Suprapubic skin (tissue), 4 donors: ENCODE measurements around the gene SENP7. TPM values are rescaled to one million over a fixed set of nuclear protein-coding genes. Genes with fewer than 3 reads are reported as not detected.

Experiments used
- DNase-seq, 2 donors: peaks; one replicate each; pipeline ENCODE4 v3.0.0-alpha.2; 2019; ENCODE audit warnings: low spot score in 2 of 2
- H3K27ac ChIP-seq: fragments of 200-600 bp; sonication (generic); one replicate; pipeline ENCODE4 v1.5.1; 2019
- H3K27me3 ChIP-seq: fragments of 200-600 bp; sonication (generic); one replicate; pipeline ENCODE4 v1.5.1; 2019
- H3K36me3 ChIP-seq: fragments of 200-600 bp; sonication (generic); one replicate; pipeline ENCODE4 v1.5.1; 2019
- H3K4me1 ChIP-seq: fragments of 200-600 bp; sonication (generic); one replicate; pipeline ENCODE4 v1.5.1; 2019
- H3K4me3 ChIP-seq: fragments of 200-600 bp; sonication (generic); one replicate; pipeline ENCODE4 v1.5.1; 2019; ENCODE audit warnings: mild to moderate bottlenecking
- H3K9me3 ChIP-seq: fragments of 200-600 bp; sonication (generic); one replicate; pipeline ENCODE4 v1.5.1; 2019
- CTCF ChIP-seq, 2 donors: fragments of 200-600 bp in 1 of 2; fragments of 450-650 bp in 1 of 2; sonication (generic) in 1 of 2; IDR thresholded peaks; one replicate each; pipeline ENCODE4 v1.5.1; 2016 to 2019; ENCODE audit warnings: antibody characterized with exemption in 2 of 2, mild to moderate bottlenecking in 1 of 2, moderate library complexity in 1 of 2
- EP300 ChIP-seq: sonication (generic); formaldehyde crosslinking; IDR thresholded peaks from one replicate; pipeline ENCODE4 v1.6.1; 2017; ENCODE audit warnings: antibody characterized with exemption
- POLR2A ChIP-seq, 2 donors: fragments of 450-650 bp; IDR thresholded peaks; one replicate each; pipeline ENCODE4 v1.6.1; 2017; ENCODE audit warnings: antibody characterized with exemption in 2 of 2, mild to moderate bottlenecking in 2 of 2, moderate library complexity in 2 of 2
- POLR2AphosphoS5 ChIP-seq, 3 donors: sonication (generic); formaldehyde crosslinking; IDR thresholded peaks; one replicate each; pipeline ENCODE4 v1.6.1; 2017; ENCODE audit warnings: antibody characterized with exemption in 3 of 3
- WGBS: methylation state at CpG from one replicate; pipeline ENCODE4 v1.1.5; 2018; 5-methylcytosine and 5-hydroxymethylcytosine counted together
- total RNA-seq, 4 donors: library from RNA; depleted of rRNA; stranded (reverse); fragments of >200 nt; gene quantifications; one replicate each; pipeline ENCODE4 v1.1.0, GENCODE V29; 2016

Gene SENP7
- total RNA-seq, 4 donors from 2014 or later: 13.3 to 39.4 (median 15.8) TPM

DNA sequence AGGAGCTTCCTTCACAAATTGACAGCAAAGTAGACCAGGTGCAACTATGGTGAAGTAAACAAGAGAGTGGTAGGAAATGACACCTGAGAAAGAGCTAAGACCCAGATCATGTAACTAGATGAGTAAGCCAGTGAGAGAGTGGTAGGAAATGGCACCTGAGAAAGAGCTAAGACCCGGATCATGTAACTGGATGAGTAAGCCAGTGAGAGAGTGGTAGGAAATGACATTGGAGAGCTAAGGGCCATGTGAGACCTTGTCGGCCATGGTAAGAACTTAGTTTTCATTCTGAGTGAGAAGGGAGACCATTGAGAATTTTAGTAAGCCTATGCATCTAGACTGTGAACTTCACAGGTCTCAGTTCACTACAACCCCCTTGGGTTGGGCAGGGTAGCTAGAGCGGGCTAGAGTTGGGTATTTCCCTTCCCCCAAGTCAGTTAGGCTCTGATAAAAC is 5.4 kb upstream of the SENP7 start:
- H3K27me3 ChIP-seq: peaks cover 20% of the 10 kb centered on the region
- no peak overlapping the region for H3K27ac ChIP-seq
- no peak for DNase-seq
- TF ChIP-seq CTCF (IDR thresholded peaks at IDR 0.05) (no peak), POLR2AphosphoS5 (IDR thresholded peaks at IDR 0.05) (no peak), EP300 (no peak), POLR2A (IDR thresholded peaks at IDR 0.05) (no peak)
- H3K36me3 ChIP-seq: no peaks in the 10 kb centered on the region
- H3K4me3 ChIP-seq: no peak overlapping the region
- H3K9me3 ChIP-seq: no peaks in the 10 kb centered on the region
- H3K4me1 ChIP-seq: peaks cover 10% of the 10 kb centered on the region
- 57% methylated on average over 3 of the region's 3 CpGs for WGBS

GRCh38 chr3:101513419-101513986 is 491 bp upstream of the SENP7 start:
- H3K9me3 ChIP-seq: no peaks in the 10 kb centered on the region
- peaks cover 12% of the 10 kb centered on the region for H3K4me1 ChIP-seq
- peak overlapping the region; percentile 96 for H3K27ac ChIP-seq
- peaks cover 15% of the 10 kb centered on the region for H3K27me3 ChIP-seq
- DNase-seq: no peak
- no peak for TF ChIP-seq EP300
- TF ChIP-seq POLR2AphosphoS5 (IDR thresholded peaks at IDR 0.05): no peak
- TF ChIP-seq CTCF (IDR thresholded peaks at IDR 0.05): no peak
- no peak for TF ChIP-seq POLR2A (IDR thresholded peaks at IDR 0.05)
- H3K36me3 ChIP-seq: no peaks in the 10 kb centered on the region
- peak overlapping the region; percentile 89 for H3K4me3 ChIP-seq
- WGBS: 14% methylated on average over 12 of the region's 12 CpGs

DNA sequence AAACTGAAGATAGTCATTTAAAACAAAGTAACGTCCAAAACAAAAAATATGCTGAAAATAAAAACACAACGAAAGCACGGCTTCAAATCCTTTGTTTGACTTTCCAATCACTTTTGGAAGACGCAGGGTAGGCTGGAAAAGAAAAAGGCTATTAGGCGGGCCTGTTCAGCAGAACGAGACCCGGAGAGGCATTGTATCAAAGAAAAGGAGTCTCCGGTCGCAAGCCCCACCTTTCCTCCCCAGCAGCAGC is 691 bp downstream of the SENP7 start:
- peak overlapping the region; percentile 89 for H3K4me3 ChIP-seq
- peaks cover 12% of the 10 kb centered on the region for H3K4me1 ChIP-seq
- H3K36me3 ChIP-seq: no peaks in the 10 kb centered on the region
- no peaks in the 10 kb centered on the region for H3K9me3 ChIP-seq
- no peak for TF ChIP-seq POLR2A (IDR thresholded peaks at IDR 0.05)
- TF ChIP-seq POLR2AphosphoS5 (IDR thresholded peaks at IDR 0.05): no peak
- TF ChIP-seq CTCF (IDR thresholded peaks at IDR 0.05): no peak
- no peak for TF ChIP-seq EP300
- under 1% methylated on average over 9 of the region's 9 CpGs for WGBS
- peak overlapping the region; percentile 96 for H3K27ac ChIP-seq
- DNase-seq: no peak
- H3K27me3 ChIP-seq: peaks cover 9% of the 10 kb centered on the region

DNA sequence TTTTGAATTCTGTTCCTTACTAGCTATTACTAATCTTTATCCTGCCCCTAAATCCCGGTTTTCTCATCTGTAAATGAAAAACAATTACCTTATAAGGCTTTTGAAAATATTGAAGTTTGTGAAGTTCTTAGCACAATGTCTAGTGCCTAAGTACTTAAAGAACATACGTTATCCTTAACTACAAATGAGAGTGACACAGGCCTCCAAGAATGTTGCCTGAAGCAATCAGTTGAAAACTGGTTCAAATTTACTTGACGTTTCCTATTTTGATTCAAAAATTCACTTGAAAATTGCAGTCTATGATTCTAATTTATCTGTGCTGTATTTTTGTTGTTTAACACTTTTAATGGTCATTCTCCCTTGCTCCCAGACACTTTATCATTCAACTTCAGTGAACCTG is 3.2 kb downstream of the SENP7 start:
- H3K27ac ChIP-seq: no peak overlapping the region

GRCh38 chr3:101509281-101509680 is 3.7 kb downstream of the SENP7 start:
- 82% methylated on average over 3 of the region's 3 CpGs for WGBS
- H3K9me3 ChIP-seq: no peaks in the 10 kb centered on the region
- no peak for TF ChIP-seq CTCF (IDR thresholded peaks at IDR 0.05)
- no peak for TF ChIP-seq EP300
- TF ChIP-seq POLR2AphosphoS5 (IDR thresholded peaks at IDR 0.05): no peak
- TF ChIP-seq POLR2A (IDR thresholded peaks at IDR 0.05): no peak

More for the DNA sequence above, 3.2 kb downstream of the SENP7 start:
- Histone ChIP-seq H3K27me3 (no peaks in the 10 kb centered on the region), H3K4me1 (peaks cover 12% of the 10 kb centered on the region), H3K4me3 (no peak overlapping the region), H3K9me3 (no peaks in the 10 kb centered on the region), H3K36me3 (peaks cover 2% of the 10 kb centered on the region)
- TF ChIP-seq CTCF (IDR thresholded peaks at IDR 0.05) (no peak), POLR2A (IDR thresholded peaks at IDR 0.05) (no peak), POLR2AphosphoS5 (IDR thresholded peaks at IDR 0.05) (no peak), EP300 (no peak)
- no peak for DNase-seq
- WGBS: 45% methylated on average over 3 of the region's 3 CpGs

More at GRCh38 chr3:101509281-101509680, 3.7 kb downstream of the SENP7 start:
- Histone ChIP-seq H3K4me3 (no peak overlapping the region), H3K27ac (no peak overlapping the region), H3K4me1 (peaks cover 12% of the 10 kb centered on the region), H3K27me3 (no peaks in the 10 kb centered on the region), H3K36me3 (peaks cover 5% of the 10 kb centered on the region)
- DNase-seq: no peak
